Sigmoid colon (tissue), 7 donors: Measurements from ENCODE around the gene MYO9A. TPM values are rescaled to one million over a fixed set of nuclear protein-coding genes. Genes with fewer than 3 reads are reported as not detected.

ENCODE experiments used
- DNase-seq: peaks from one replicate; pipeline ENCODE4 v3.0.0-alpha.2; 2019
- H3K27ac ChIP-seq, 4 donors: fragments of 200-600 bp; sonication (generic); one replicate each; pipeline ENCODE4 v1.5.1; 2016 to 2019; ENCODE audit warnings: mild to moderate bottlenecking in 1 of 4
- H3K27me3 ChIP-seq, 3 donors: fragments of 200-600 bp; sonication (generic); one replicate each; pipeline ENCODE4 v1.5.1; 2019; ENCODE audit warnings: mild to moderate bottlenecking in 1 of 3
- H3K36me3 ChIP-seq, 4 donors: fragments of 200-600 bp; sonication (generic); one replicate each; pipeline ENCODE4 v1.5.1; 2016 to 2019
- H3K4me1 ChIP-seq, 4 donors: fragments of 200-600 bp; sonication (generic); one replicate each; pipeline ENCODE4 v1.5.1; 2017 to 2019
- H3K4me3 ChIP-seq, 4 donors: fragments of 200-600 bp; sonication (generic); one replicate each; pipeline ENCODE4 v1.5.1; 2017 to 2019; ENCODE audit warnings: mild to moderate bottlenecking in 2 of 4, moderate library complexity in 1 of 4
- H3K9me3 ChIP-seq, 4 donors: fragments of 200-600 bp in 3 of 4; sonication (generic) in 3 of 4; one replicate each; pipeline versions ENCODE4 v1.5.1 to v1.6.1; 2013 to 2019
- EP300 ChIP-seq, 4 donors: sonication (generic); formaldehyde crosslinking; IDR thresholded peaks; one replicate each; pipeline ENCODE4 v1.6.1; 2017; ENCODE audit warnings: antibody characterized with exemption in 4 of 4
- POLR2A ChIP-seq, 2 donors: fragments of 450-650 bp; IDR thresholded peaks; one replicate each; pipeline ENCODE4 v1.6.1; 2016; ENCODE audit warnings: antibody characterized with exemption in 2 of 2, mild to moderate bottlenecking in 2 of 2, moderate library complexity in 2 of 2
- POLR2AphosphoS5 ChIP-seq, 4 donors: sonication (generic); formaldehyde crosslinking; IDR thresholded peaks; one replicate each; pipeline ENCODE4 v1.6.1; 2017; ENCODE audit warnings: antibody characterized with exemption in 4 of 4
- WGBS, 2 donors: extraction: QIAGEN DNeasy Blood & Tissue Kit; methylation state at CpG; one replicate each; pipeline ENCODE4 v1.1.7; 2013; 5-methylcytosine and 5-hydroxymethylcytosine counted together
- intact Hi-C: fragments of 100-400 bp; cut with DNase I; formaldehyde crosslinking; loops from one replicate; pipeline ENCODE4 v1.15.1; 2023
- polyA plus RNA-seq, 3 donors: library from polyadenylated mRNA; stranded (reverse); fragments of 200-250 nt; gene quantifications; one replicate each; pipeline ENCODE4 v1.2.3, GENCODE V29; 2013
- total RNA-seq, 4 donors: library from RNA; depleted of rRNA; stranded (reverse); fragments of >200 nt; gene quantifications; one replicate each; pipeline ENCODE4 v1.1.0, GENCODE V29; 2016
- TF ChIP-seq, protein P1 (sequence below), 4 experiments: fragments of 450-650 bp in 3 of 4; fragments of 200-600 bp in 1 of 4; IDR thresholded peaks; one replicate each; pipeline ENCODE4 v1.5.1; 2016 to 2019; ENCODE audit warnings: antibody characterized with exemption in 4 of 4, mild to moderate bottlenecking in 3 of 4, moderate library complexity in 2 of 4
- donor health status: healthy with polysubstance abuse.
- donor health status: Bipolar disorder and iron deficiency.
- donor health status: healthy.

The MYO9A gene
- total and polyA plus RNA-seq, 7 donors, result 3.0 to 80.0 (median 55.8) TPM

DNA sequence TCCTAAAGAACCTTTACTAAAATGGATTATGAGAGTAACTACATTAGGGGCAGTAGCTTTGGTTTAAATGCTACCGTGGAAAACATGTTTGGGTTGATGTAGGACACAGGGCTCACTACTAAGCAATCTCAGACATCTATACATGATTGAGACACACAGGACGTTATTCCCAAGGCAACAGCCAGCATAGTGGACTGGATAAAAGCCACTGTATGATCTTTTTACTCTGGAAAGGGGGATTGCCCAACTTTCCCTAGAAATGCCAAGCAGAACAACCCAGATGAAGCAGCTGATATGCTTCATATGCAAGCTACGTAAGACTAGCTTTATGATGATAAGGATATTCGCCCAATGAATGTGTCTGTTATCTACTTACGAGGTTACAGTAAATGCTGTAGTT is 144.6 kb downstream of the MYO9A start:
- Histone ChIP-seq H3K9me3 (no peaks in the 10 kb centered on the region), H3K4me3 (no peak overlapping the region), H3K27ac (no peak overlapping the region), H3K36me3 (peaks cover 0 to 43% (median 2%) of the 10 kb centered on the region in 4 donors), H3K4me1 (no peaks in the 10 kb centered on the region), H3K27me3 (no peaks in the 10 kb centered on the region)
- intact Hi-C loops, result no loop called here
- DNase-seq, result no peak
- TF ChIP-seq, protein P1, sequence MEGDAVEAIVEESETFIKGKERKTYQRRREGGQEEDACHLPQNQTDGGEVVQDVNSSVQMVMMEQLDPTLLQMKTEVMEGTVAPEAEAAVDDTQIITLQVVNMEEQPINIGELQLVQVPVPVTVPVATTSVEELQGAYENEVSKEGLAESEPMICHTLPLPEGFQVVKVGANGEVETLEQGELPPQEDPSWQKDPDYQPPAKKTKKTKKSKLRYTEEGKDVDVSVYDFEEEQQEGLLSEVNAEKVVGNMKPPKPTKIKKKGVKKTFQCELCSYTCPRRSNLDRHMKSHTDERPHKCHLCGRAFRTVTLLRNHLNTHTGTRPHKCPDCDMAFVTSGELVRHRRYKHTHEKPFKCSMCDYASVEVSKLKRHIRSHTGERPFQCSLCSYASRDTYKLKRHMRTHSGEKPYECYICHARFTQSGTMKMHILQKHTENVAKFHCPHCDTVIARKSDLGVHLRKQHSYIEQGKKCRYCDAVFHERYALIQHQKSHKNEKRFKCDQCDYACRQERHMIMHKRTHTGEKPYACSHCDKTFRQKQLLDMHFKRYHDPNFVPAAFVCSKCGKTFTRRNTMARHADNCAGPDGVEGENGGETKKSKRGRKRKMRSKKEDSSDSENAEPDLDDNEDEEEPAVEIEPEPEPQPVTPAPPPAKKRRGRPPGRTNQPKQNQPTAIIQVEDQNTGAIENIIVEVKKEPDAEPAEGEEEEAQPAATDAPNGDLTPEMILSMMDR (IDR thresholded peaks at IDR 0.05), result no peak
- TF ChIP-seq POLR2A (IDR thresholded peaks at IDR 0.05) (no peak), POLR2AphosphoS5 (IDR thresholded peaks at IDR 0.05) (no peak), EP300 (IDR thresholded peaks at IDR 0.05) (no peak)
- WGBS, 2 donors, result 97 to 98% methylated on average over 5 of the region's 5 CpGs

DNA sequence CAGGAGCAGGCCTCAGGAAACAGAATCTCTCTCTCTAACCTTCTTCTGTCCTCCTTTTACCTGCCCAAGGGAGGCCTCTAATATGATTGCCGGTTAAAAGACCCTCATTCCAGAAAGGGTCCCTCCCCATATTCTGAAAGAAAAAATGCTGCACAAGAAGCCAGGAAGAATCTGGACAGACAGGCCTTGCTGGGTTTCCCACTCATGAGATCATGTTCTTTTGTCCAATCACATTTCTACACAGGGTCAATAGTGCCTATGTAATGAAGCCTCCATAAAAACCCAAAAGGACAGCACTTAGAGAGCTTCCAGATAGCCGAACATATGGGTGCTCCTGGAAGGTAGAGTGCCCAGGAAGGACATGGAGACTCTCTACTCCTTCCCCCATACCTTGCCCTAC is 146.0 kb downstream of the MYO9A start:
- 92 to 95% methylated on average over 2 of the region's 2 CpGs for WGBS, 2 donors
- H3K27ac ChIP-seq, result no peak overlapping the region
- no peaks in the 10 kb centered on the region for H3K9me3 ChIP-seq
- intact Hi-C loops, result no loop called here
- no peak for TF ChIP-seq POLR2A (IDR thresholded peaks at IDR 0.05)
- no peak for TF ChIP-seq EP300 (IDR thresholded peaks at IDR 0.05)
- TF ChIP-seq, protein P1 (IDR thresholded peaks at IDR 0.05), result no peak
- no peak for TF ChIP-seq POLR2AphosphoS5 (IDR thresholded peaks at IDR 0.05)
- H3K36me3 ChIP-seq, result peaks cover 0 to 38% (median 0%) of the 10 kb centered on the region in 4 donors
- H3K4me3 ChIP-seq, result no peak overlapping the region
- DNase-seq, result no peak
- no peaks in the 10 kb centered on the region for H3K4me1 ChIP-seq
- no peaks in the 10 kb centered on the region for H3K27me3 ChIP-seq

DNA sequence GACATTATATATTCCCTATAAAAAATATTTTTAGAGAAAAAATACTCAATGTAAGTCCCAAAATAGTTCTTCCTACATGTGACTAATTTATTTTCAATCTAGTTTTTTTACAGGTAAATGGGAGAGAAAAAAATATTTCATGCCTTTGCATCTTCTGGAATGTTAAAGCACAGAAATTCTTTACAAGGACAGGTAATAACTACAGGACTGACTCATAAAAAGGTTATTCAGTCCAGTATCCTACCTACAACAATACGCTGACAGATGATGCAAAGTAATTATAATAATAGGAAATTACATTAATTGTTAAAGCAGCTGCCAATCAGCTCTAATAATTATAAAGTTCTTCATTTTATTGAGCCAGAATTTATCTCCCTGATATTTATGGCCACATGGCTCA is 147.5 kb downstream of the MYO9A start:
- H3K27ac ChIP-seq, result no peak overlapping the region
- no peak overlapping the region for H3K4me3 ChIP-seq
- intact Hi-C loops, result no loop called here
- TF ChIP-seq EP300 (IDR thresholded peaks at IDR 0.05) (no peak), POLR2A (IDR thresholded peaks at IDR 0.05) (no peak), POLR2AphosphoS5 (IDR thresholded peaks at IDR 0.05) (no peak)
- TF ChIP-seq, protein P1 (IDR thresholded peaks at IDR 0.05), result no peak
- 98 to 100% methylated on average over 1 of the region's 1 CpG for WGBS, 2 donors
- H3K27me3 ChIP-seq, result no peaks in the 10 kb centered on the region
- H3K36me3 ChIP-seq, result peaks cover 0 to 25% (median 0%) of the 10 kb centered on the region in 4 donors
- H3K9me3 ChIP-seq, result no peaks in the 10 kb centered on the region
- no peak for DNase-seq
- H3K4me1 ChIP-seq, result no peaks in the 10 kb centered on the region

DNA sequence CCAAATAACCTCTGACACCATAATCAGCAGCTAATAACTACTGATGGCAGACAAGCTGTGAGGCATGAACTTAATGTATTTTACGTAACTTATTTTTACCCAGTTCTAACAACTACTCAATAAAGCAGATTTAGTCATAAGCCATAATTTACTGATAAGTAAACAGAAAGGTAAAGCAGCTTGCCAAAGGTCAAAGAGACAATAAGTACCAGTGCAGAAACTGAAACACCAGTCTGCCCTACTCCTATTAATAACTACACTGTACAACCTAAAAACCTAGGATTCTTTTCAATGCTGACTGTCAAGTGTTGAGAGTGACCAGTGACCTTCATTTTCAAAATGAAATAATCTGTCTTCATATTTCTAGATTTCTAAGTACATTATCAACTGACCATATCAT is 155.4 kb downstream of the MYO9A start:
- Histone ChIP-seq H3K9me3 (no peaks in the 10 kb centered on the region), H3K27ac (no peak overlapping the region), H3K27me3 (no peaks in the 10 kb centered on the region), H3K4me1 (no peaks in the 10 kb centered on the region), H3K4me3 (no peak overlapping the region), H3K36me3 (peaks cover 0 to 21% (median 3%) of the 10 kb centered on the region in 4 donors)
- 88 to 91% methylated on average over 1 of the region's 1 CpG for WGBS, 2 donors
- no peak for DNase-seq
- intact Hi-C loops, result no loop called here
- TF ChIP-seq POLR2A (IDR thresholded peaks at IDR 0.05) (no peak), EP300 (IDR thresholded peaks at IDR 0.05) (no peak), POLR2AphosphoS5 (IDR thresholded peaks at IDR 0.05) (no peak)
- TF ChIP-seq, protein P1 (IDR thresholded peaks at IDR 0.05), result no peak

DNA sequence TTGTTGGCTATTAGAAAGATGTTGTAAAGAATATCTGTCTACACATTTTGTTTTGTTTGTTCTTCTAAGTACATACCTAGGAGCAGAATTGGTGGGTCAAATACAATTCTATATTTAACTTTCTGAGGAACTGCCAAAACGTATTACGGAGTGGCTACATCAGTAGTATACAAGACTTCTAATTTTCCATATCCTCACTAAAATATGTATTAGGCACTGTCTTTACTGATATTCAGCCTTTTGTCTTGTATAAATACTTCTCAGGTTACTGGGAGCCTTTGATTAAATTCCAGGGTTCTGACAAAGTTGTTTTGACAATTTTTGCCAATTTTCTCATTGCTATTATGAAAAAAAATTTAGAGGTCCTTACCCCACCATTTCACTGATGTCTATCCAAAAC is 160.9 kb downstream of the MYO9A start:
- no peaks in the 10 kb centered on the region for H3K9me3 ChIP-seq
- H3K27ac ChIP-seq, result no peak overlapping the region
- TF ChIP-seq EP300 (IDR thresholded peaks at IDR 0.05), result no peak
- TF ChIP-seq, protein P1 (IDR thresholded peaks at IDR 0.05), result no peak
- no peak for TF ChIP-seq POLR2AphosphoS5 (IDR thresholded peaks at IDR 0.05)
- TF ChIP-seq POLR2A (IDR thresholded peaks at IDR 0.05), result no peak
- peaks cover 0 to 19% (median 3%) of the 10 kb centered on the region in 4 donors for H3K36me3 ChIP-seq
- intact Hi-C loops, result no loop called here
- no peaks in the 10 kb centered on the region for H3K4me1 ChIP-seq
- DNase-seq, result no peak
- no peaks in the 10 kb centered on the region for H3K27me3 ChIP-seq
- WGBS, 2 donors, result 90 to 98% methylated on average over 2 of the region's 2 CpGs
- H3K4me3 ChIP-seq, result no peak overlapping the region
